ENCODE results near the gene EBLN1.

Gene EBLN1

DNA sequence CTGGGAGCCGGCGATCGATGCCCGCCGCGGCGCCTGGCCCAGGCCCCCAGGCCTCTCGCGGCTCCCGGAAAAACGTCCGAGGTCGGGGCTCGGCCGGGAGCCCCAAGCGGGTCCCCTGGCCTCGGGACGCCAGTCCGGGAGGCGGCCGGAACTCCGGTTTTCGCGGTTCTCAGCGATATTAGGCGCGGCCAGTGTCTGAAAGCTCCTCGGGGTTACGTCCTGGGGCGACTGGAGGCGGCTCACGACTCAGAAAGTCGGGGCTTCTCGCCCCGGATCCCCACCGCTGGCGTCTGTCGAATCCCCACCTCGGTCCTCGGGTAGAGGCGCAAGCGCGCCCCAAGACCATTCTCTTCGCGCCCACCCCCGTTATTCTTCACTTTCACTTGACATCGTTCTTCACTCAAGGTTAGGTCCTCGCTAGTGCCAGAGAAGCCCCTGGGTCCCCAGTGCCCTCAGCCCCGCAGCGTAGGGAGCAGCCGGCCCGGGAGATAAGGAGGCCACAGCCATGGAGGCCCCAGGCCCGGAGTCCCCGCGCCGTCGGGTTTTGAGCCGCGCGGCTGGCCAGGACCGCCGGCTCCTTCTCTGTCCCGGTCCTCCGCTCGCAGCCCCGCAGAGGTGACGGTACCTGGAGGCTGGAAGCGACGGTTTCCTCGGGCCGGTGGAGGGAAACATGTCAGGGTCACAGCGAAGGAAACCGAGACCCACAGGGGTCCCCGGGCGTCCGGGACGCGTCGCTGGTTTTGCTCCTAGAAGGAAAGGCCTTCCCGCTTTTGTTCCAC lies 35.2 kb upstream of the EBLN1 start:
- peaks cover 18% of the 10 kb centered on the region for H3K4me1 Mint-ChIP-seq
- no peaks in the 10 kb centered on the region for H3K36me3 Mint-ChIP-seq (ENCODE audit: low read depth)
- H3K27ac Mint-ChIP-seq, result no peak overlapping the region
- peak overlapping the region; percentile 85 for H3K4me3 Mint-ChIP-seq
- DNase-seq, result peak; percentile 44
- H3K27me3 Mint-ChIP-seq (ENCODE audit: low read depth, poor library complexity), result peaks cover 73% of the 10 kb centered on the region
- H3K9me3 Mint-ChIP-seq, result no peaks in the 10 kb centered on the region
- TF ChIP-seq, protein P1, sequence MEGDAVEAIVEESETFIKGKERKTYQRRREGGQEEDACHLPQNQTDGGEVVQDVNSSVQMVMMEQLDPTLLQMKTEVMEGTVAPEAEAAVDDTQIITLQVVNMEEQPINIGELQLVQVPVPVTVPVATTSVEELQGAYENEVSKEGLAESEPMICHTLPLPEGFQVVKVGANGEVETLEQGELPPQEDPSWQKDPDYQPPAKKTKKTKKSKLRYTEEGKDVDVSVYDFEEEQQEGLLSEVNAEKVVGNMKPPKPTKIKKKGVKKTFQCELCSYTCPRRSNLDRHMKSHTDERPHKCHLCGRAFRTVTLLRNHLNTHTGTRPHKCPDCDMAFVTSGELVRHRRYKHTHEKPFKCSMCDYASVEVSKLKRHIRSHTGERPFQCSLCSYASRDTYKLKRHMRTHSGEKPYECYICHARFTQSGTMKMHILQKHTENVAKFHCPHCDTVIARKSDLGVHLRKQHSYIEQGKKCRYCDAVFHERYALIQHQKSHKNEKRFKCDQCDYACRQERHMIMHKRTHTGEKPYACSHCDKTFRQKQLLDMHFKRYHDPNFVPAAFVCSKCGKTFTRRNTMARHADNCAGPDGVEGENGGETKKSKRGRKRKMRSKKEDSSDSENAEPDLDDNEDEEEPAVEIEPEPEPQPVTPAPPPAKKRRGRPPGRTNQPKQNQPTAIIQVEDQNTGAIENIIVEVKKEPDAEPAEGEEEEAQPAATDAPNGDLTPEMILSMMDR (IDR thresholded peaks at IDR 0.05), result no peak

DNA sequence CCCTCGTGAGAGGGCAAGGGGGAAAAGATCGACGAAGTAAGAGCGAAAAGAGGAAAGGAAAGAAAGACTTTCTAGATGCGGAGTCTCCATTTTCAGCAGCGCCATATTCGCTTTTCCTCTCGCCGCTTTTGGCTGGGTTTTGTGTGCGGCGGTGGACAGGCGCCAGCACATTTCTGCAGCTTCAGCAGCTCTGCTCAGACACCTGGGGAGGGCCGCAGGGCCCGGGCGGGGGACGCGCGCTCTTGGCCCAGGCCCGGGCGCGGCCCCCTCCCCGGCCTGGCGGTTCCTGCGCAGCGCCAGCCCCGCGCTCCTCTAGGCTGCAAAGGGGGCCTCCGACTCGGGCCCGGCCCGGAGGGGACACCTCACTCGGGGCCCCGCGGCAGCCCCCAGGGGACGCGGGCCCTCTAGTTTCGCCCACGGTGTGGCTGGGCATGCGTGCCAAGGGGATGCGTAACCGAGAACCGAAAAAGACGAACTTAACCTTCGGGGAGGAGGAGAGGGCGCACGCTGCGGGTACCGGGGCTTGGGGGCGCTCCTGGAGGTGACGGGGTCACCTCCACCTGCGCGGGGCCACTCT lies 34.5 kb upstream of the EBLN1 start:
- peaks cover 67% of the 10 kb centered on the region for H3K27me3 Mint-ChIP-seq (ENCODE audit: low read depth, poor library complexity)
- H3K4me1 Mint-ChIP-seq, result peaks cover 18% of the 10 kb centered on the region
- H3K9me3 Mint-ChIP-seq, result no peaks in the 10 kb centered on the region
- peak; percentile 50 for DNase-seq
- TF ChIP-seq, protein P1 (IDR thresholded peaks at IDR 0.05), result no peak
- H3K27ac Mint-ChIP-seq, result no peak overlapping the region
- peak overlapping the region; percentile 91 for H3K4me3 Mint-ChIP-seq
- no peaks in the 10 kb centered on the region for H3K36me3 Mint-ChIP-seq (ENCODE audit: low read depth)

DNA sequence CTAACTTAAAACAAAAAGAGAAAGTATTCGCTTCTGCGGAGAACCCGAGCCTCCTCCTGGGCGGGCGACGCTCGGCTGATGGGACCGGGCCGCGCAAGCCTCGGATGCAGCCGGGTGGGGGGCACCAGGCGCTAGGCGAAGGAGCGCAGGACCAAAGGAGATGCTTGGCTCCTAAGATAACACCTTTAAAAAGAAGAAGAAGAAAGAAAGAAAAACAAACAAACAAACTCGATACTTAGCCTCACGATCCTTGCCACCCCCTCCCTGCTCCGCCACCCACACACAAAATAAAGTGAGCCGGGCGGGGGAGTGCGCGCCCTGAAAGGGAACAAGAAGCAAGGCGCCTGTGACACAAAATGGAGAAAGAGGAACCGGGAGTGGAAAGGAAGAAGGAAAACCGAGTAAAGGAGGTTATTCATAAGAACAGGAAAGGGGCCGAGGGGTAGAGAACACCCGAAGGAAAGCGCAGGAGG lies 34.0 kb upstream of the EBLN1 start:
- DNase-seq, result peak; percentile 58
- no peaks in the 10 kb centered on the region for H3K9me3 Mint-ChIP-seq
- H3K4me1 Mint-ChIP-seq, result peaks cover 18% of the 10 kb centered on the region
- no peak overlapping the region for H3K27ac Mint-ChIP-seq
- peaks cover 61% of the 10 kb centered on the region for H3K27me3 Mint-ChIP-seq (ENCODE audit: low read depth, poor library complexity)
- TF ChIP-seq, protein P1 (IDR thresholded peaks at IDR 0.05), result no peak
- peak overlapping the region; percentile 91 for H3K4me3 Mint-ChIP-seq
- H3K36me3 Mint-ChIP-seq (ENCODE audit: low read depth), result no peaks in the 10 kb centered on the region

DNA sequence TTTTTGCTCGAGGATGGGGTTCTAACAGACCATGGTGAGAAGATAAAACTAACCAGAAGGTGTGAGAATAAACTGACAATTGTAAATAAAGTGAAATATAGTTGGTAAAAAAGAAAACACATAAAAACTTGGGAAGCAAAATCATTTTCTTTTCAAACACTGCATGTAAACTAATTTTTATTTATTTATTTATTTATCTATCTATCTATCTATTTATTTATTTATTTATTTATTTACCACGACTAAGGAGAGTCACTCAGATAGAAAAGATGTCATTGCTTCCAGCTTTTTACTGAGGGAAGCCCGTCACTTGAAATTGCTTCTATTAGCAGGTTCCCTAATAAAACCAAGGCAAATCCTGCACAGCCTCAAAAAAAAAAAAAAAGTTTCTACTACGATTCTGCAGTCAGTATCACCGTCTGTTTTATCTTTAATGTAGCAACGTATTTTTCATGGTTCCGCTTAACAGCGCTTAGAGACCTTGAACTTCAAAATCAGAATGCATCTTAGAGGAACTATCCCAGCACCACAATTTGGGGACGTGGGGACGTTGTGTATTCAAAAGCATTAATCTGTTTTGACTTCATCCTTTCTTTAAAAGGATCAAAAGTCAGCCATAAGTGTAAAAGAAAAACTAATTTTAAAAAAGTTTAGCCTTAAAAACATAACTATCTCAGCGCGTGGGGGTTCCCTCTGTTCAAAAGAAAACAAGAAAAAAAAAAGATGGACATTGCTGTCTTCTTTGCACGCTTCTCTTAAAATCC lies 33.3 kb upstream of the EBLN1 start:
- H3K27me3 Mint-ChIP-seq (ENCODE audit: low read depth, poor library complexity), result peaks cover 54% of the 10 kb centered on the region

DNA sequence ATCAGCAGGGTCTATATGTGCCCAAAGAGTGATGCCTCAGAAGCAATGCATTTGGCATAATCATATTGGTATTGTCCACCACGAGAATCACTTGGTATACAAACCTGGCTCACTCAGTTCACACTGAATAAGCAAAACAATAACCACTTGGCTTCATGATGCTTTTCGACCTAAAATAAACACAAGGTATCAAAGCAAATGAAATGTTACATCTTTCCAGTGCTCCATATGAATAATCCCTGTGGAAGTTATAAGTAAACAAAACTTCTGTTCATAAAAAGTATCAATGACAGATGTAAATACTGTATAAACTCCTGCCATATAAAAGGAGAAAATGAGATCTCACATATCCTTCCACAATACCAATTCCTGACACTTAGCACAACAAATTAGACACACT lies 29.8 kb upstream of the EBLN1 start:
- Mint-ChIP-seq H3K4me1 (peaks cover 18% of the 10 kb centered on the region), H3K4me3 (no peak overlapping the region), H3K27me3 (ENCODE audit: low read depth, poor library complexity) (peaks cover 21% of the 10 kb centered on the region), H3K9me3 (no peaks in the 10 kb centered on the region), H3K36me3 (ENCODE audit: low read depth) (no peaks in the 10 kb centered on the region), H3K27ac (no peak overlapping the region)
- TF ChIP-seq, protein P1 (IDR thresholded peaks at IDR 0.05), result no peak
- DNase-seq, result no peak

More for the DNA sequence above, 33.3 kb upstream of the EBLN1 start:
- no peaks in the 10 kb centered on the region for H3K9me3 Mint-ChIP-seq
- H3K27ac Mint-ChIP-seq, result no peak overlapping the region
- H3K36me3 Mint-ChIP-seq (ENCODE audit: low read depth), result no peaks in the 10 kb centered on the region
- peaks cover 18% of the 10 kb centered on the region for H3K4me1 Mint-ChIP-seq
- no peak for DNase-seq
- H3K4me3 Mint-ChIP-seq, result peak overlapping the region; percentile 91
- TF ChIP-seq, protein P1 (IDR thresholded peaks at IDR 0.05), result no peak
